Left ventricle myocardium inferior (tissue), 1 donor: Measurements from ENCODE around the gene MAN2A2. TPM values are rescaled to one million over a fixed set of nuclear protein-coding genes. Genes with fewer than 3 reads are reported as not detected.

Source experiments
- DNase-seq: peaks from one replicate; pipeline ENCODE4 v3.0.0-alpha.2; 2020
- H3K27ac ChIP-seq: fragments of 200-600 bp; replicated peaks from 2 replicates; pipeline ENCODE4 v1.8.0; 2021
- H3K27me3 ChIP-seq: fragments of 200-600 bp; 2 replicates; pipeline ENCODE4 v1.8.0; 2021; ENCODE audit warnings: low read depth
- H3K36me3 ChIP-seq: fragments of 200-600 bp; 2 replicates; pipeline ENCODE4 v1.8.0; 2021
- H3K4me1 ChIP-seq: fragments of 200-600 bp; 2 replicates; pipeline ENCODE4 v1.8.0; 2021
- H3K4me3 ChIP-seq: fragments of 200-600 bp; 2 replicates; pipeline ENCODE4 v1.8.0; 2021; ENCODE audit warnings: mild to moderate bottlenecking, moderate library complexity
- H3K9me3 ChIP-seq: fragments of 200-600 bp; replicated peaks from 2 replicates; pipeline ENCODE4 v1.8.0; 2021
- CTCF ChIP-seq: fragments of 200-600 bp; IDR thresholded peaks from 2 replicates; pipeline ENCODE4 v1.8.0; 2021; ENCODE audit warnings: antibody characterized with exemption, mild to moderate bottlenecking, borderline replicate concordance
- intact Hi-C: fragments of 100-400 bp; cut with micrococcal nuclease; formaldehyde crosslinking; loops from one replicate; pipeline ENCODE4 v1.11.0; 2022
- total RNA-seq: library from RNA; stranded (reverse); fragmentation: NEBNext Ultra II Directional; extraction: Animal tissue kit (Norgen Biotek cat#: 25700); gene quantifications from one replicate; pipeline ENCODE4 v1.2.1, GENCODE V29; 2021
- donor health status: DM: no; HTN: yes; CAD: no; lungs with severe emphysema.

The MAN2A2 gene
- total RNA-seq, 1 donor from 2014 or later, result 95.4 TPM

- intact Hi-C loops, result no loop called here
- no peak overlapping the region for H3K27ac ChIP-seq
- no peaks in the 10 kb centered on the region for H3K36me3 ChIP-seq
- H3K9me3 ChIP-seq, result no peaks in the 10 kb centered on the region
- no peak for TF ChIP-seq CTCF
- DNase-seq, result no peak
- H3K4me3 ChIP-seq, result no peak overlapping the region
- H3K4me1 ChIP-seq, result peaks cover 16% of the 10 kb centered on the region
- H3K27me3 ChIP-seq, result no peaks in the 10 kb centered on the region
Measured at GRCh38 chr15:90860450-90860849, 42.7 kb upstream of the MAN2A2 start.

GRCh38 chr15:90860942-90861675 lies 42.0 kb upstream of the MAN2A2 start:
- H3K4me1 ChIP-seq, result peaks cover 16% of the 10 kb centered on the region
- no peaks in the 10 kb centered on the region for H3K9me3 ChIP-seq
- H3K27ac ChIP-seq, result no peak overlapping the region
- H3K4me3 ChIP-seq, result no peak overlapping the region
- no peaks in the 10 kb centered on the region for H3K27me3 ChIP-seq
- no peaks in the 10 kb centered on the region for H3K36me3 ChIP-seq
- no peak for TF ChIP-seq CTCF
- intact Hi-C loops, result no loop called here
- no peak for DNase-seq

- H3K4me3 ChIP-seq, result no peak overlapping the region
- intact Hi-C loops, result no loop called here
- DNase-seq, result no peak
- no peaks in the 10 kb centered on the region for H3K27me3 ChIP-seq
- peaks cover 22% of the 10 kb centered on the region for H3K4me1 ChIP-seq
- no peaks in the 10 kb centered on the region for H3K36me3 ChIP-seq
- H3K27ac ChIP-seq, result no peak overlapping the region
- no peaks in the 10 kb centered on the region for H3K9me3 ChIP-seq
- no peak for TF ChIP-seq CTCF
Measured at GRCh38 chr15:90862487-90862886, 40.6 kb upstream of the MAN2A2 start.

- H3K27ac ChIP-seq, result peak overlapping the region; percentile 13
- intact Hi-C loops, result no loop called here
- DNase-seq, result no peak
Measured at GRCh38 chr15:90862964-90863778, 39.9 kb upstream of the MAN2A2 start.

GRCh38 chr15:90863987-90864386 lies 39.1 kb upstream of the MAN2A2 start:
- Histone ChIP-seq H3K9me3 (no peaks in the 10 kb centered on the region), H3K27ac (no peak overlapping the region), H3K27me3 (no peaks in the 10 kb centered on the region), H3K36me3 (no peaks in the 10 kb centered on the region), H3K4me1 (peaks cover 34% of the 10 kb centered on the region), H3K4me3 (no peak overlapping the region)
- DNase-seq, result no peak
- intact Hi-C loops, result no loop called here
- no peak for TF ChIP-seq CTCF

More at GRCh38 chr15:90862964-90863778, 39.9 kb upstream of the MAN2A2 start:
- Histone ChIP-seq H3K4me1 (peaks cover 26% of the 10 kb centered on the region), H3K27me3 (no peaks in the 10 kb centered on the region), H3K4me3 (no peak overlapping the region), H3K36me3 (no peaks in the 10 kb centered on the region), H3K9me3 (no peaks in the 10 kb centered on the region)
- no peak for TF ChIP-seq CTCF
